ENCODE data around the gene LGR6.
"Not testable (repeated sequence)": the region's sequence is repeated elsewhere in the genome, so short reads cannot be mapped to it uniquely, and the experiment has no call there.

LGR6 gene

DNA sequence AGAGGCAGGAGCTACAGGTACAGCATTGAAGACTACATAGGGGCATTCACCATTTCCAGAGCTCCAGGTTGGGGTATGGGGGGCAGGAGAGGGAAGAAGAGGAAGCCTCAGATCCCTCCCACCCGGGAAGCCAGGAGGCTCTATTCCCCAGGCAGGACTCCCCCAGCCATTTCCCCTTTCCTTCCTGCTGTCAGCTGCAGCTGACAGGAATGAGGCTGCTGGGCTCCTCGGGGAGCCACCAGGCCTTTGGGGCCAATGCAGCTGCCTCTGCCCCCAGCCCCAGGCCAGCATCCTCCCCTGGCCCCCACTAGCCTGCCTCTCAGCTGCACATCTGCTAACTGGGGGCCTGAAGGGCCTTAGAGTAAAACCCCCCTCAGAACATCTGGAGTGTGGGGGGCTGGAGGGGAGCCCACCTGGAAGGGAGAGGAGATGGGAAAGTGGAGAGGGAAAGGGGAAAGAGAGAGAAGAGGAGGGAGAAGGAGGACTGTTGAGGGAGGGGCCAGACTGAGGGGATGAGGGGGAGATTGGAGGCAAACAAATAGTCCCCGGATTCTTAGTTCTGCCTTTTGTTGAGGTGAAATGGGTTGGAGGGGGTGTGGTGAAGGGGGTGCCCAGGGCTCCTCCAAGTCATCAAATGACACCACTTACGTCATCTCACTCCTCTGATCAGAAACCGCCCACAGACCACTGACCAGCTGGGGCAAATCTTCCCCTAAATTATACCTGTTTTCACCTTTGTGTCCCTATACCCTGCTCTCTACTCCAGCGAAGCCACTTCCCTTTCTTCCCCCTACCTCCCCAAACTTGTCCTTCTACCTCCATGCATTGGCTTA lies 58.0 kb downstream of the LGR6 start:
- H3K27me3 ChIP-seq (ENCODE audit: control insufficient read depth, insufficient read depth, low read length): no peaks in the 10 kb centered on the region
- no peaks in the 10 kb centered on the region for H3K9me3 ChIP-seq (ENCODE audit: control insufficient read depth, insufficient read depth, low read length)
- DNase-seq (ENCODE audit: low read depth, low spot score): no peak
- no peak overlapping the region for H3K27ac ChIP-seq (ENCODE audit: low read length)
- H3K4me3 ChIP-seq (ENCODE audit: low read length): no peak overlapping the region
- no CpG with 5 or more reads among the region's 6 CpGs for WGBS (ENCODE audit: insufficient coverage, insufficient read length)
- no peaks in the 10 kb centered on the region for H3K36me3 ChIP-seq (ENCODE audit: control insufficient read depth, insufficient read depth, low read length)
- H3K4me1 ChIP-seq (ENCODE audit: control insufficient read depth, insufficient read depth, low read length): no peaks in the 10 kb centered on the region

DNA sequence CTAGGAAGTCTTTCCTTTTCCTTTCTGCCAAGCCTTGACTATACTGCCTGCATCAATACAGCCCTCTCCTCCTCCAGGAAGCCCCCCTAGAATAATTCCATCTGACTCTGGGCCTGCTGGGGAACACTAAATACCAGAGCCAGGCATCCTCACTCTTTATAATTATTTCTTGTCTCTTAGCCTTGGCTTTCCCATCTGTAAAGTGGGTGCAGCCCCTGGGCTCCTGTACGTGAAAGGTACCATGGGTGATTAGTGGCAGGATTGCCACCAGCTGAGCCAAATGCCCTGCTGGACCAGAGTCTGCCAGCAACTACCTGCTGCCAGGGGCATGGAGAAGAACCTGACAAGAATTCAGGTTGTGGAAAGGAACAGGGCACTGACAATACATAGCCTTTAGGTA lies 58.7 kb downstream of the LGR6 start:
- no peak for DNase-seq (ENCODE audit: low read depth, low spot score)
- Histone ChIP-seq H3K36me3 (ENCODE audit: control insufficient read depth, insufficient read depth, low read length) (no peaks in the 10 kb centered on the region), H3K4me1 (ENCODE audit: control insufficient read depth, insufficient read depth, low read length) (no peaks in the 10 kb centered on the region), H3K4me3 (ENCODE audit: low read length) (no peak overlapping the region), H3K9me3 (ENCODE audit: control insufficient read depth, insufficient read depth, low read length) (no peaks in the 10 kb centered on the region), H3K27ac (ENCODE audit: low read length) (no peak overlapping the region), H3K27me3 (ENCODE audit: control insufficient read depth, insufficient read depth, low read length) (no peaks in the 10 kb centered on the region)
- no CpG with 5 or more reads among the region's 1 CpG for WGBS (ENCODE audit: insufficient coverage, insufficient read length)

DNA sequence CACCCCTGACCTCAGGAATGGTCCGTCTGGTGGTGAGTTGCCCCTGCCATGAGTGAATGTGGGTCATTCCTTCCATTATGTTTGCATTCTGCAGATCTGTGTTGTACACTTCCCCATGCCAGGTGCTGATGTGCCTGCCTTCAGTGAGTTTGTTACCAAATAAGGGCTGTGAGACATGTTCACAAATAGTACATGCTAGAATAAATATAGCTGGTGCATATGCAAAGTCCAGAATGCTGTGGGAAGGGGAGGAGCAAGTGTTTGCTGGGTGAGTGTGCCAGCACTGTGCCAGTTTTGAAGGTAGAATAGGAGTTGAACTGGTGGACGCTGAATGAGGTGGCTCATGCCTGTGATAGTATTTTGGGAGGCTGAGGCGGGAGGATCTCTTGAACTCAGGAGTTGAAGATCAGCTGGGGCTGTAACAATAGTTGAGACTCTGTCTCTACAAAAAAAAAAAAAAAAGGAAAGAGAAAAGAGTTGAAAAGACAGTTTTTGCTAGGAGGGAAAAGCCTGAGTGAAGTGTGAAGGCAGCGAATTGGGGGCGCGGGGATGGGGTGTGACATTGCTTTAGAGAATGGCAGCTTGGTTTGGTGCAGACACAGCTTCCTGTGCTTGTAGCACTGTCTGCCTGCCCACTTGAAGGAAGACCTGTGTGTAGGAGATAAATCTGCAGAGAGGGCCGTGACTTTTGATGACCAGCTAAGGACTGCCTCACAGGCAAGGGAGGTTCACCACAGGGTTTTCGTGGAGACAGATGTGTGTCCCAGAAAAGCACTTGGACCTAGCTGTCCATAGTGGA lies 61.1 kb downstream of the LGR6 start:
- H3K9me3 ChIP-seq (ENCODE audit: control insufficient read depth, insufficient read depth, low read length): no peaks in the 10 kb centered on the region
- H3K27me3 ChIP-seq (ENCODE audit: control insufficient read depth, insufficient read depth, low read length): no peaks in the 10 kb centered on the region
- no CpG with 5 or more reads among the region's 8 CpGs for WGBS (ENCODE audit: insufficient coverage, insufficient read length)
- no peaks in the 10 kb centered on the region for H3K4me1 ChIP-seq (ENCODE audit: control insufficient read depth, insufficient read depth, low read length)
- H3K27ac ChIP-seq (ENCODE audit: low read length): no peak overlapping the region
- no peak overlapping the region for H3K4me3 ChIP-seq (ENCODE audit: low read length)
- no peaks in the 10 kb centered on the region for H3K36me3 ChIP-seq (ENCODE audit: control insufficient read depth, insufficient read depth, low read length)
- no peak for DNase-seq (ENCODE audit: low read depth, low spot score)

DNA sequence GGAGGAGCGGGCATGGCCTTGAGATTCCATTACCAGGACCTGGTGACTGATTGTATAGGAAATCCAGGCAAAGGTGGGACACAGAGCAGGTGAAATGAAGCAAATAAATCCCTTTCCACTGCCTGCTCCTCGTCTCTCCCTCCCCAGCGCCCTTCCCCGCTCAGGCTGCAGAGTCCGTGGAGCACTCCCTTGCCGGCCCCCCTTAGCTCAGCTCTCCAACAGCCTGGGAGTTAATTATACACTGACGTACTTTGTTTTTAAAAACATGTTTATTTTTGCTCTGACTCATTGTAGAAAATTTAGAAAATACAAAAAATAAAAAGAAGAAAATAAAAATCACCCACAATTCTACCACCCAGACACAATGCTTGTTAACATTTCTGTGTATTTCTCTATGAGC lies 61.7 kb downstream of the LGR6 start:
- Histone ChIP-seq H3K4me1 (ENCODE audit: control insufficient read depth, insufficient read depth, low read length) (no peaks in the 10 kb centered on the region), H3K4me3 (ENCODE audit: low read length) (no peak overlapping the region), H3K36me3 (ENCODE audit: control insufficient read depth, insufficient read depth, low read length) (no peaks in the 10 kb centered on the region), H3K9me3 (ENCODE audit: control insufficient read depth, insufficient read depth, low read length) (no peaks in the 10 kb centered on the region), H3K27ac (ENCODE audit: low read length) (no peak overlapping the region), H3K27me3 (ENCODE audit: control insufficient read depth, insufficient read depth, low read length) (no peaks in the 10 kb centered on the region)
- no CpG with 5 or more reads among the region's 7 CpGs for WGBS (ENCODE audit: insufficient coverage, insufficient read length)
- DNase-seq (ENCODE audit: low read depth, low spot score): no peak

DNA sequence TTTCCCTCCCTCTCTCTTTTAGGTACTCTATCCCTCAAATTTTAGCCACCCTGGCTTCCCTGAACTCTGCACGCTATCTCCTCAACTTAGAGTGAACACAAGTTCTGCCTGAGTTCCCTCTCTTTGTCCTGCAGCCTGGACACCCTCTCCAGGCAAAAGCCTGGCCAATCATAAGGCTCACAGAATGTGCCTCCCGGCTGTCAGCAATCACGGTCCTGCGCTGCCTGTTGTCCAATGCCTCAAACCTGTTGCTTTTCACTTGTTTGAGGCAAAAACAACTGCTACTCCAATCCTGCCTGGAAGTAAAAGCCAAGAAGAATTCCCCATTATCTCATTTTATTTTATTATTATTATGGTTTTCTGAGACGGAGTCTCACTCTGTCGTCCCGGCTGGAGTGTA lies 66.1 kb downstream of the LGR6 start:
- no peak overlapping the region for H3K4me3 ChIP-seq (ENCODE audit: low read length)
- no peaks in the 10 kb centered on the region for H3K36me3 ChIP-seq (ENCODE audit: control insufficient read depth, insufficient read depth, low read length)
- DNase-seq (ENCODE audit: low read depth, low spot score): no peak
- H3K27ac ChIP-seq (ENCODE audit: low read length): no peak overlapping the region
- no CpG with 5 or more reads among the region's 7 CpGs for WGBS (ENCODE audit: insufficient coverage, insufficient read length)
- H3K9me3 ChIP-seq (ENCODE audit: control insufficient read depth, insufficient read depth, low read length): no peaks in the 10 kb centered on the region
- H3K27me3 ChIP-seq (ENCODE audit: control insufficient read depth, insufficient read depth, low read length): no peaks in the 10 kb centered on the region
- no peaks in the 10 kb centered on the region for H3K4me1 ChIP-seq (ENCODE audit: control insufficient read depth, insufficient read depth, low read length)

DNA sequence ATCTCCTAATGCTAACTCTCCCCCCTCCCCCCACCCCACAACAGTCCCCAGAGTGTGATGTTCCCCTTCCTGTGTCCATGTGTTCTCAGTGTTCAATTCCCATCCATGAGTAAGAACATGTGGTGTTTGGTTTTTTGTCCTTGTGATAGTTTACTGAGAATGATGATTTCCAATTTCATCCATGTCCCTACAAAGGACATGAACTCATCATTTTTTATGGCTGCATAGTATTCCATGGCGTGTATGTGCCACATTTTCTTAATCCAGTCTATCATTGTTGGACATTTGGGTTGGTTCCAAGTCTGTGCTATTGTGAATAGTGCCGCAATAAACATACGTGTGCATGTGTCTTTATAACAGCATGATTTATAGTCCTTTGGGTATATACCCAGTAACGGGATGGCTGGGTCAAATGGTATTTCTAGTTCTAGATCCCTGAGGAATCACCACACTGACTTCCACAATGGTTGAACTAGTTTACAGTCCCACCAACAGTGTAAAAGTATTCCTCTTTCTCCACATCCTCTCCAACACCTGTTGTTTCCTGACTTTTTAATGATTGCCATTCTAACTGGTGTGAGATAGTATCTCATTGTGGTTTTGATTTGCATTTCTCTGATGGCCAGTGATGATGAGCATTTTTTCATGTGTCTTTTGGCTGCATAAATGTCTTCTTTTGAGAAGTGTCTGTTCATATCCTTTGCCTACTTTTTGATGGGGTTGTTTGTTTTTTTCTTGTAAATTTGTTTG lies 67.8 kb downstream of the LGR6 start:
- not testable (repeated sequence) for H3K9me3 ChIP-seq (ENCODE audit: control insufficient read depth, insufficient read depth, low read length); H3K27ac ChIP-seq (ENCODE audit: low read length); H3K4me3 ChIP-seq (ENCODE audit: low read length); H3K4me1 ChIP-seq (ENCODE audit: control insufficient read depth, insufficient read depth, low read length); H3K27me3 ChIP-seq (ENCODE audit: control insufficient read depth, insufficient read depth, low read length); DNase-seq (ENCODE audit: low read depth, low spot score); H3K36me3 ChIP-seq (ENCODE audit: control insufficient read depth, insufficient read depth, low read length)
- no CpG with 5 or more reads among the region's 4 CpGs for WGBS (ENCODE audit: insufficient coverage, insufficient read length)

DNA sequence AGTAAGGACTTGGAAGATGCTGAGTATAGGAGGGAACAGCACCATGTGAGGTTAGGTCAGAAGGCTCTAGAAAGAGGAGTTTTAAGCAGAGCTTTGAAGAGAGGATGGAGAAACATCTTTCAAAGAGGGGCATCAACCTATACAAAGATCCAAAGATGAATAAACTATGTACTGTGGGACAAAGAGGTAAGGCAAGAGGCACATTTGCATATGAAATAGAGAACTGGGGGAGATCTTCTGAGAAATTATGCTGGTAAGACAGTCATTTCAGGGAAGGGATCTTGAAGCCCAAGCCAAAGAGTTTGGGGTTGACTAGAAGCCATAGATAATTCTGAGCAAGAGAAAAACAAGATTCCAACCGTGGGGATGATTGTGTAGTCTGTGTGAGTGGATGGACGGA lies 70.0 kb downstream of the LGR6 start:
- no peak for DNase-seq (ENCODE audit: low read depth, low spot score)
- no peaks in the 10 kb centered on the region for H3K27me3 ChIP-seq (ENCODE audit: control insufficient read depth, insufficient read depth, low read length)
- H3K4me1 ChIP-seq (ENCODE audit: control insufficient read depth, insufficient read depth, low read length): no peaks in the 10 kb centered on the region
- no peaks in the 10 kb centered on the region for H3K9me3 ChIP-seq (ENCODE audit: control insufficient read depth, insufficient read depth, low read length)
- 100% methylated on average over 1 of the region's 2 CpGs for WGBS (ENCODE audit: insufficient coverage, insufficient read length)
- no peak overlapping the region for H3K27ac ChIP-seq (ENCODE audit: low read length)
- H3K36me3 ChIP-seq (ENCODE audit: control insufficient read depth, insufficient read depth, low read length): no peaks in the 10 kb centered on the region
- H3K4me3 ChIP-seq (ENCODE audit: low read length): no peak overlapping the region

DNA sequence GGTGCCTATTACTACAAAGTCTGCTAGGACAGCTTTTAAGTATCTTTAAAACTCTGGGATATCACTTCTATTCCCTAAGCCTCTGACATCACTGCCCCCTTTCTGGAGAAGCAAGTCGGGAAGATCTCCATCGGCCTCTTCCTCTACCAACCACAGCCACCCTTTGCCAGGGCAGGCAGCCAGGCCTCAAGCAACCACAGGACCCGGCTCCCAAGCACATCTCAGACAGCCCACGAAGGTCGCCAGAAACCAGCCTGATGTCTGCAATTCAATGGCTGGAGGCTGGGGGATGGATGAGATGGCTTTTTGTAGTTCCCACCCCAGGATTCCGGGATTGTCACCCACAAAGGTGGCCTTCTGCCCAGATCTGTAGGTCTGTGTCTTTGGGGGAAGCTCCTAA lies 70.7 kb downstream of the LGR6 start:
- Histone ChIP-seq H3K36me3 (ENCODE audit: control insufficient read depth, insufficient read depth, low read length) (no peaks in the 10 kb centered on the region), H3K4me1 (ENCODE audit: control insufficient read depth, insufficient read depth, low read length) (no peaks in the 10 kb centered on the region), H3K27ac (ENCODE audit: low read length) (no peak overlapping the region), H3K27me3 (ENCODE audit: control insufficient read depth, insufficient read depth, low read length) (no peaks in the 10 kb centered on the region), H3K4me3 (ENCODE audit: low read length) (no peak overlapping the region), H3K9me3 (ENCODE audit: control insufficient read depth, insufficient read depth, low read length) (no peaks in the 10 kb centered on the region)
- DNase-seq (ENCODE audit: low read depth, low spot score): no peak
- no CpG with 5 or more reads among the region's 6 CpGs for WGBS (ENCODE audit: insufficient coverage, insufficient read length)

DNA sequence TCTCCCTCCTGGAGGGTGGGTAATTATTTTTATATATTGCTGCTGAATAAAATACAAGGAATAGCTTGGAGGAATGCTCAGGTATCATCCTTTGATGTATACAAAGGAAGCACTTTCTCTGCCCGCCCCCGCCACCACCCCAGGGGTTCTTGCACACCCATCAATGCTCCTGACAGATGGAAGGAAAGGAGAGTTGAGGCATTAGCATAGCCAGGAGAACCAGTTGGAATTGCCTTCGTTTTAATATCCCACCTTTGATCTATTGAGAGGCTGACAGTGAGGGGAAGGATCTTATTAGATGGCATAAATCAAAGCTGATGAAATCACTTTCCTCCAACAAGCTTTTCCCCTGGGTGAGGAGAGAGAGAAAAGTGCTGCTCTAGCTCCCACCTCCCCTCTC lies 71.1 kb downstream of the LGR6 start:
- no peak overlapping the region for H3K4me3 ChIP-seq (ENCODE audit: low read length)
- H3K36me3 ChIP-seq (ENCODE audit: control insufficient read depth, insufficient read depth, low read length): no peaks in the 10 kb centered on the region
- no peaks in the 10 kb centered on the region for H3K27me3 ChIP-seq (ENCODE audit: control insufficient read depth, insufficient read depth, low read length)
- no CpG with 5 or more reads among the region's 3 CpGs for WGBS (ENCODE audit: insufficient coverage, insufficient read length)
- no peak for DNase-seq (ENCODE audit: low read depth, low spot score)
- no peaks in the 10 kb centered on the region for H3K4me1 ChIP-seq (ENCODE audit: control insufficient read depth, insufficient read depth, low read length)
- H3K27ac ChIP-seq (ENCODE audit: low read length): no peak overlapping the region
- H3K9me3 ChIP-seq (ENCODE audit: control insufficient read depth, insufficient read depth, low read length): no peaks in the 10 kb centered on the region

DNA sequence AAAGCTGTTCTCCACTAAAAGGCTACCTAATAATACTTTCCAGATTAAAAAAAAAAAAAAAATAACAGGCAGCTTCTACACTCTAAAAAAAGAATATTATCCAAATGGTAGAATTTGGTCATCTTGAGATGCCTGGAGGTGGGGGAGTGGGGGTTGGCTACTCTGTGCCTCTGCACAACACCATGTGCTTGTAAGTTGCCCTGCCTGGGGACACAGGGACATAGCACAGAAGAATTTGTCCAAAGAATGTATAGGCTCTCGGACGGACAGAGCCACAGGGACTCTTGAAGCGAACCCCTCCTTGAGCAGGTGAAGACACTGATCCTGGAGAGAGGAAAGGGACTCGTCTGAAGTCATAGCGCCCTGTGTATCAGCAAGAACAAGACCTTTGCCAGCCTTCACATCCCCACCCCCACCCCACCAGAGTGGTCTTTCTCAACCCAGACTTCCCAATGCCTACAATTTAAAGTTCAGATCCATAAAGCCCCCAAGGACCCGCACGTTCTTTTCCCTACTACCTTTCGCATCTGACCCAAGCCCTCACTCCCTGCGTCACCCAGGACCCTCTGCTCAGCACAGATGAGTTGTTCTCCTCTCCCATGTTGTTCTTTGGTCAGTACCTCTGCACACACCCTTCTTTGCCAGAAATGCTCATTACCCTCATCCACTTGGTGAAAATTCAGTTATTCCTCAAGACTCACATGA lies 72.6 kb downstream of the LGR6 start:
- Histone ChIP-seq H3K36me3 (ENCODE audit: control insufficient read depth, insufficient read depth, low read length) (no peaks in the 10 kb centered on the region), H3K9me3 (ENCODE audit: control insufficient read depth, insufficient read depth, low read length) (no peaks in the 10 kb centered on the region), H3K27ac (ENCODE audit: low read length) (no peak overlapping the region), H3K4me1 (ENCODE audit: control insufficient read depth, insufficient read depth, low read length) (no peaks in the 10 kb centered on the region), H3K4me3 (ENCODE audit: low read length) (no peak overlapping the region), H3K27me3 (ENCODE audit: control insufficient read depth, insufficient read depth, low read length) (no peaks in the 10 kb centered on the region)
- no peak for DNase-seq (ENCODE audit: low read depth, low spot score)
- WGBS (ENCODE audit: insufficient coverage, insufficient read length): no CpG with 5 or more reads among the region's 9 CpGs

All from iPS DF 6.9 (cell line).